H1 (cell line): Measurements from ENCODE around the gene MEF2B. TPM values are rescaled to one million over a fixed set of nuclear protein-coding genes. Genes with fewer than 3 reads are reported as not detected.
A peak's percentile ranks its signal among the peaks of the same experiment; 100 is the strongest.

Source experiments
- CTCF ChIA-PET: fragments of 300-600 bp; sonication (Branson Sonifier 250); formaldehyde crosslinking; loops from one replicate; lab custom pipeline; 2021; ENCODE audit not compliant: partially characterized antibody; lab: Charles Lee
- POLR2A ChIA-PET: fragments of 300-600 bp; sonication (Branson Sonifier 250); formaldehyde crosslinking; loops from one replicate; lab custom pipeline; 2021; ENCODE audit warnings: inconsistent platforms; ENCODE audit not compliant: partially characterized antibody; lab: Charles Lee
- DNase-seq, 2 experiments: peaks; one replicate each; pipeline versions ENCODE4 v3.0.0 to v3.0.0-alpha.2; 2010 to 2022; ENCODE audit warnings: low spot score in 2 of 2, low read depth in 1 of 2, mixed read lengths in 1 of 2
- FAIRE-seq: peaks from 2 replicates; lab custom pipeline; 2011; peaks lifted over from hg19 to GRCh38; lab: Jason Lieb, UNC
- H2AFZ ChIP-seq: 2 replicates; pipeline ENCODE4 v1.8.1; 2012; ENCODE audit warnings: low read length, inconsistent platforms
- H2AK5ac ChIP-seq: 2 replicates; pipeline ENCODE4 v1.6.1; 2013; ENCODE audit warnings: low read depth, low read length
- H2BK120ac ChIP-seq: replicated peaks from 2 replicates; pipeline ENCODE3; 2013; ENCODE audit warnings: low read depth, low read length, inconsistent platforms
- H2BK12ac ChIP-seq: 2 replicates; pipeline ENCODE4 v1.6.1; 2013; ENCODE audit warnings: low read depth, low read length
- H2BK15ac ChIP-seq: 2 replicates; pipeline ENCODE4 v1.6.1; 2013; ENCODE audit warnings: low read length
- H2BK20ac ChIP-seq: 2 replicates; pipeline ENCODE4 v1.6.1; 2013; ENCODE audit warnings: low read length
- H2BK5ac ChIP-seq: 2 replicates; pipeline ENCODE4 v1.6.1; 2013; ENCODE audit warnings: low read depth, low read length
- H3K14ac ChIP-seq: 2 replicates; pipeline ENCODE4 v1.6.1; 2013; ENCODE audit warnings: inconsistent platforms; ENCODE audit not compliant: insufficient read length
- H3K18ac ChIP-seq: 2 replicates; pipeline ENCODE4 v1.6.1; 2013; ENCODE audit warnings: low read length; ENCODE audit errors: extremely low read depth
- H3K23ac ChIP-seq: 2 replicates; pipeline ENCODE4 v1.6.1; 2013; ENCODE audit warnings: inconsistent platforms; ENCODE audit not compliant: insufficient read length
- H3K23me2 ChIP-seq: 2 replicates; pipeline ENCODE4 v1.6.1; 2013; ENCODE audit warnings: low read depth, low read length
- H3K27ac ChIP-seq: 2 replicates; pipeline ENCODE4 v1.6.1; 2011; ENCODE audit warnings: low read depth, low read length, inconsistent platforms
- H3K27me3 ChIP-seq, 4 experiments: replicated peaks in 1 of 4; 1 replicate in 1 of 4; 2 replicates in 3 of 4; pipeline versions ENCODE4 v1.6.1 to v1.8.1; 2011 to 2013; ENCODE audit warnings: low read length in 3 of 4, mild to moderate bottlenecking in 3 of 4, inconsistent platforms in 2 of 4, mixed read lengths in 2 of 4, moderate library complexity in 1 of 4; ENCODE audit not compliant: control insufficient read depth in 3 of 4, insufficient read depth in 3 of 4; ENCODE audit errors: extremely low read depth in 1 of 4
- H3K36me3 ChIP-seq, 4 experiments: 2 replicates each; pipeline versions ENCODE4 v1.6.1 to v1.8.1; 2011 to 2013; ENCODE audit warnings: mild to moderate bottlenecking in 4 of 4, low read length in 3 of 4, moderate library complexity in 2 of 4, control low read depth in 1 of 4, inconsistent platforms in 1 of 4; ENCODE audit not compliant: insufficient read depth in 4 of 4, control insufficient read depth in 2 of 4
- H3K4ac ChIP-seq: replicated peaks from 2 replicates; pipeline ENCODE3; 2013; ENCODE audit warnings: low read length, low read depth, mixed read lengths, inconsistent platforms; ENCODE audit not compliant: insufficient read length
- H3K4me1 ChIP-seq, 4 experiments: replicated peaks in 1 of 4; 1 replicate in 1 of 4; 2 replicates in 3 of 4; pipeline versions ENCODE4 v1.6.1 to v1.8.1; 2011 to 2013; ENCODE audit warnings: low read length in 3 of 4, inconsistent platforms in 2 of 4, mixed read lengths in 1 of 4; ENCODE audit not compliant: insufficient read depth in 4 of 4, control insufficient read depth in 3 of 4
- H3K4me2 ChIP-seq, 2 experiments: 2 replicates each; pipeline versions ENCODE4 v1.6.1 to v1.8.1; 2011 to 2013; ENCODE audit warnings: low read depth in 2 of 2, low read length in 2 of 2, control low read depth in 1 of 2, inconsistent platforms in 1 of 2, mild to moderate bottlenecking in 1 of 2; ENCODE audit not compliant: insufficient read depth in 1 of 2
- H3K4me3 ChIP-seq, 4 experiments: fragments of 200-600, 300-600 bp in 1 of 4; sonication (generic), shearing (Covaris generic), sonication (Bioruptor Twin) in 1 of 4; 2 replicates each; pipeline versions ENCODE4 v1.5.1 to v1.8.1; 2011 to 2016; ENCODE audit warnings: low read length in 4 of 4, low read depth in 3 of 4, control low read depth in 2 of 4, inconsistent platforms in 2 of 4, mild to moderate bottlenecking in 2 of 4, mixed read lengths in 1 of 4, moderate library complexity in 1 of 4; ENCODE audit not compliant: insufficient read depth in 2 of 4; ENCODE audit errors: extremely low read depth in 1 of 4
- H3K56ac ChIP-seq: replicated peaks from 2 replicates; pipeline ENCODE3; 2013; ENCODE audit warnings: low read depth, mild to moderate bottlenecking, mixed read lengths, low read length, inconsistent platforms; ENCODE audit not compliant: insufficient read length
- H3K79me1 ChIP-seq: 2 replicates; pipeline ENCODE4 v1.6.1; 2013; ENCODE audit warnings: low read depth, low read length, control low read depth
- H3K79me2 ChIP-seq, 2 experiments: 2 replicates each; pipeline versions ENCODE4 v1.6.1 to v1.8.1; 2012 to 2013; ENCODE audit warnings: low read length in 2 of 2, mild to moderate bottlenecking in 2 of 2, inconsistent platforms in 1 of 2; ENCODE audit not compliant: insufficient read depth in 2 of 2, control insufficient read depth in 1 of 2
- H3K9ac ChIP-seq, 4 experiments: replicated peaks in 1 of 4; 1 replicate in 1 of 4; 2 replicates in 3 of 4; pipeline versions ENCODE4 v1.6.1 to v1.8.1; 2011 to 2013; ENCODE audit warnings: low read depth in 3 of 4, low read length in 3 of 4, control low read depth in 2 of 4, mild to moderate bottlenecking in 2 of 4, moderate library complexity in 2 of 4, inconsistent platforms in 1 of 4; ENCODE audit errors: extremely low read depth in 1 of 4
- H3K9me3 ChIP-seq, 2 experiments: 2 replicates each; pipeline versions ENCODE4 v1.6.1 to v1.8.1; 2012 to 2013; ENCODE audit warnings: mild to moderate bottlenecking in 2 of 2, moderate library complexity in 2 of 2, control low read depth in 1 of 2, inconsistent platforms in 1 of 2, low read depth in 1 of 2, low read length in 1 of 2, mixed read lengths in 1 of 2; ENCODE audit not compliant: insufficient read depth in 2 of 2
- H4K20me1 ChIP-seq, 2 experiments: replicated peaks in 1 of 2; 2 replicates each; pipeline versions ENCODE3 to v1.8.1; 2011 to 2013; ENCODE audit warnings: inconsistent platforms in 2 of 2, low read length in 2 of 2, mild to moderate bottlenecking in 1 of 2; ENCODE audit not compliant: insufficient read depth in 2 of 2, control insufficient read depth in 1 of 2
- H4K5ac ChIP-seq: 2 replicates; pipeline ENCODE4 v1.6.1; 2013; ENCODE audit warnings: low read length, low read depth, mixed read lengths, inconsistent platforms; ENCODE audit not compliant: insufficient read length
- H4K8ac ChIP-seq: 2 replicates; pipeline ENCODE4 v1.8.0; 2013; ENCODE audit warnings: mild to moderate bottlenecking, moderate library complexity, low read length, inconsistent platforms; ENCODE audit not compliant: insufficient read depth; ENCODE audit errors: extremely low read depth
- H4K91ac ChIP-seq: replicated peaks from 2 replicates; pipeline ENCODE3; 2013; ENCODE audit warnings: low read length, mixed read lengths, inconsistent platforms; ENCODE audit not compliant: insufficient read length
- MAFK ChIP-seq: IDR thresholded peaks from 2 replicates; pipeline ENCODE4 v1.6.1; 2012; ENCODE audit warnings: low read depth, mild to moderate bottlenecking, improper control_type of control experiment, low read length
- RAD21 ChIP-seq, 2 experiments: IDR thresholded peaks in 1 of 2; conservative IDR thresholded peaks in 1 of 2; 2 replicates each; pipeline ENCODE4 v1.6.1; 2011; ENCODE audit warnings: low read depth in 2 of 2, low read length in 2 of 2, improper control_type of control experiment in 1 of 2, inconsistent platforms in 1 of 2, mild to moderate bottlenecking in 1 of 2, moderate library complexity in 1 of 2
- WGBS, 2 experiments: shearing (Covaris generic) in 1 of 2; methylation state at CpG; one replicate each; pipeline versions ENCODE4 v1.1.6 to v1.1.7; 2013 to 2015; ENCODE audit warnings: low lambda C conversion rate in 2 of 2, mixed read lengths in 2 of 2, inconsistent platforms in 1 of 2, low coverage in 1 of 2, missing lambda C conversion rate in 1 of 2; ENCODE audit not compliant: insufficient replicate concordance in 2 of 2, insufficient coverage in 1 of 2, insufficient read length in 1 of 2; ENCODE audit errors: extremely low coverage in 1 of 2, missing lambda C conversion rate in 1 of 2; 5-methylcytosine and 5-hydroxymethylcytosine counted together
- polyA plus RNA-seq, 7 experiments: library from polyadenylated mRNA; depleted of rRNA in 3 of 7; stranded (reverse) in 5 of 7; unstranded in 2 of 7; fragments of >200 nt in 5 of 7; fragments of 200-250 nt in 2 of 7; gene quantifications; 1 replicate in 5 of 7; 2 replicates in 1 of 7; 4 replicates in 1 of 7; pipeline versions ENCODE4 v1.2.1 to v1.2.3, GENCODE V29; 2011 to 2013; ENCODE audit warnings: missing spikeins in 2 of 7, mixed read lengths in 2 of 7
- total RNA-seq: library from RNA; stranded (reverse); fragmentation: NEBNext Ultra II Directional; extraction: Animal tissue kit (Norgen Biotek cat#: 25700); gene quantifications from 2 replicates; pipeline ENCODE4 v1.2.1, GENCODE V29; 2021
- TF ChIP-seq, protein P1 (sequence below), 3 experiments: IDR thresholded peaks; 1 replicate in 2 of 3; 2 replicates in 1 of 3; pipeline versions ENCODE4 v1.5.1 to v1.6.1; 2011; ENCODE audit warnings: low read length in 3 of 3, mild to moderate bottlenecking in 3 of 3, inconsistent platforms in 2 of 3, low read depth in 1 of 3, moderate library complexity in 1 of 3; ENCODE audit not compliant: insufficient read depth in 1 of 3; ENCODE audit errors: control extremely low read depth in 1 of 3

Gene MEF2B
- total and polyA plus RNA-seq, 2 of the 8 experiments (the other 6 are each of a cell fraction or from before 2014, with no cell fraction given): 2.8 to 3.7 TPM

DNA sequence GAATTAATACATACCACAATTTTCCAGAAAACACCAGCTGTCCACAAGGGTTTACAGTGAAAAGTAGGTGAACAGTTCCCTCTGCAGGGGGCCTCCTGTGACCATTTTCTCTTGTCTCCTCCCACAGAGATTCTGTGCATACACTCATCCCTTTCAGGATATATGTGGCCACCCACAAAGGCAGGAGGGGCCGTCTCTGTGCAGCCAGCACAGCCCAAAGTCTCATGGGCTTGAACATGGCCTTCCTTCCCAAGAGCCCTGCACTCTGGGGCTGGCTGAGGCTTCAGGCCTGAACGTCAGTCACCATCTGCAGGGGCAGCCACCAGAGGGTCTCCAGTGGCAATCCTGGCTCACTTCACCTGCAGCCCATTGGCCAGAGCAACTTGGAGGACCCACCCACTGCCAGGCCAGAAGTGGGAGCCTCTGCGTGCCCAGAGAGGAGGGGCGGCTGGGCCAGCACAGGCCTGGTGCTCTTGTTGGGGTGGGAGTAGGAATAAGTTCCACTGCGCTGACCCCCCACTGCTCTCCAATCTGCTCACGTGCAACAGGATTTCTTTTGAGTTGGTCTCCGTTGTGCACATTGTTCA lies 56.9 kb downstream of the MEF2B start:
- Histone ChIP-seq H3K4me3 (no peak overlapping the region), H2BK12ac (no peak overlapping the region), H2AFZ (no peak overlapping the region), H3K23ac (no peak overlapping the region), H3K36me3 (no peaks in the 10 kb centered on the region)
- TF ChIP-seq MAFK: no peak
- TF ChIP-seq RAD21 (IDR thresholded peaks at IDR 0.05 in 1 of 2, conservative IDR thresholded peaks at IDR 0.05 in 1 of 2; ENCODE audit: low read depth in 2 of 2, low read length in 2 of 2): peak; percentile 13 to 23; a peak in 1 of 4 replicates
- TF ChIP-seq, protein P1, sequence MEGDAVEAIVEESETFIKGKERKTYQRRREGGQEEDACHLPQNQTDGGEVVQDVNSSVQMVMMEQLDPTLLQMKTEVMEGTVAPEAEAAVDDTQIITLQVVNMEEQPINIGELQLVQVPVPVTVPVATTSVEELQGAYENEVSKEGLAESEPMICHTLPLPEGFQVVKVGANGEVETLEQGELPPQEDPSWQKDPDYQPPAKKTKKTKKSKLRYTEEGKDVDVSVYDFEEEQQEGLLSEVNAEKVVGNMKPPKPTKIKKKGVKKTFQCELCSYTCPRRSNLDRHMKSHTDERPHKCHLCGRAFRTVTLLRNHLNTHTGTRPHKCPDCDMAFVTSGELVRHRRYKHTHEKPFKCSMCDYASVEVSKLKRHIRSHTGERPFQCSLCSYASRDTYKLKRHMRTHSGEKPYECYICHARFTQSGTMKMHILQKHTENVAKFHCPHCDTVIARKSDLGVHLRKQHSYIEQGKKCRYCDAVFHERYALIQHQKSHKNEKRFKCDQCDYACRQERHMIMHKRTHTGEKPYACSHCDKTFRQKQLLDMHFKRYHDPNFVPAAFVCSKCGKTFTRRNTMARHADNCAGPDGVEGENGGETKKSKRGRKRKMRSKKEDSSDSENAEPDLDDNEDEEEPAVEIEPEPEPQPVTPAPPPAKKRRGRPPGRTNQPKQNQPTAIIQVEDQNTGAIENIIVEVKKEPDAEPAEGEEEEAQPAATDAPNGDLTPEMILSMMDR (IDR thresholded peaks at IDR 0.05; ENCODE audit: control extremely low read depth in 1 of 3, insufficient read depth in 1 of 3, low read depth in 1 of 3, low read length in 3 of 3): peak in 1 of 3 experiments; percentile 25; a peak in 2 of 4 replicates
- TF ChIP-seq, all 59 proteins: peak for 2
- Histone ChIP-seq H3K27ac (no peak overlapping the region), H2BK120ac (no peak overlapping the region), H3K56ac (no peak overlapping the region), H3K4me1 (peaks cover 0 to 3% (median 2%) of the 10 kb centered on the region in 4 experiments; a peak in 4 of 7 replicates), H2BK20ac (no peak overlapping the region), H3K23me2 (peaks cover 6% of the 10 kb centered on the region; the same call in 1 of the 2 replicates), H3K4ac (no peak overlapping the region), H2BK5ac (no peak overlapping the region), H3K14ac (no peak overlapping the region), H3K79me1 (no peaks in the 10 kb centered on the region), H3K9me3 (no peaks in the 10 kb centered on the region), H3K27me3 (0 out of 7 replicates have a peak, but pooled peaks cover 0 to 2% (median 0%) of the 10 kb centered on the region in 4 experiments), H3K79me2 (no peaks in the 10 kb centered on the region), H4K91ac (no peak overlapping the region), H4K8ac (peak overlapping the region; percentile 58; the same call in 1 of the 2 replicates), H3K9ac (no peak overlapping the region), H2AK5ac (no peak overlapping the region), H3K18ac (no peak overlapping the region), H4K5ac (no peak overlapping the region), H4K20me1 (peaks cover 0 to 4% of the 10 kb centered on the region in 2 experiments), H2BK15ac (no peak overlapping the region), H3K4me2 (no peak overlapping the region)
- no peak for FAIRE-seq
- peak in 1 of 2 experiments; percentile 71 for DNase-seq
- WGBS, 2 experiments: 60% methylated on average over 7 of the region's 7 CpGs; no CpG with 5 or more reads in 1 of the 2 experiments
- ChIA-PET POLR2A (interaction anchor here (0.6 kb wide), 1 partner anchor 160 kb away, joined by 5 read pairs; no protein-coding TSS in a partner anchor), CTCF (interaction anchor here (0.9 to 1.2 kb wide), 3 partner anchors 26 to 62 kb away, joined by 3 to 4 read pairs (median 3); no protein-coding TSS in a partner anchor)
